MM.1S (cell line): ENCODE data around the gene AGBL1.

Experiments used
- CTCF ChIP-seq: fragments of 300-600 bp; sonication (generic); IDR thresholded peaks from 2 replicates; pipeline ENCODE4 v1.5.1; 2016; ENCODE audit warnings: antibody characterized with exemption, low read length, mixed read lengths
- EZH2 ChIP-seq: fragments of 300-600 bp; sonication (generic); optimal IDR thresholded peaks from 2 replicates; pipeline ENCODE3; 2017; ENCODE audit warnings: low read depth, mild to moderate bottlenecking, antibody characterized with exemption, low read length, mixed read lengths
- EZH2phosphoT487 ChIP-seq: fragments of 300-600 bp; sonication (generic); IDR thresholded peaks from 2 replicates; pipeline ENCODE4 v1.6.1; 2018; ENCODE audit warnings: antibody characterized with exemption, low read length

GRCh38 chr15:86871964-86872363 lies 792.3 kb downstream of the AGBL1 start:
- no peak for TF ChIP-seq CTCF
- no peak for TF ChIP-seq EZH2phosphoT487
- TF ChIP-seq EZH2, result no peak
